DOHH2 (cell line): ENCODE measurements around the gene MLH3.

Source experiments
- CTCF ChIP-seq: fragments of 200-600 bp; sonication (generic); IDR thresholded peaks from one replicate; pipeline ENCODE4 v1.5.1; 2014; ENCODE audit warnings: antibody characterized with exemption, mild to moderate bottlenecking, low read depth, low read length; ENCODE audit not compliant: poor library complexity, severe bottlenecking
- EZH2phosphoT487 ChIP-seq: fragments of 200-600 bp; sonication (generic); IDR thresholded peaks from 2 replicates; pipeline ENCODE4 v1.6.1; 2017; ENCODE audit warnings: borderline replicate concordance, mild to moderate bottlenecking, antibody characterized with exemption, low read length, moderate library complexity, mixed read lengths

- no peak for TF ChIP-seq CTCF
- no peak for TF ChIP-seq EZH2phosphoT487
Observed at GRCh38 chr14:75025876-75026275, 25.4 kb downstream of the MLH3 start.
